ENCODE data around the gene ANKRD45.
A peak's percentile ranks its signal among the peaks of the same experiment; 100 is the strongest.
"Not testable (repeated sequence)": the region's sequence is repeated elsewhere in the genome, so short reads cannot be mapped to it uniquely, and the experiment has no call there.

The ANKRD45 gene

DNA sequence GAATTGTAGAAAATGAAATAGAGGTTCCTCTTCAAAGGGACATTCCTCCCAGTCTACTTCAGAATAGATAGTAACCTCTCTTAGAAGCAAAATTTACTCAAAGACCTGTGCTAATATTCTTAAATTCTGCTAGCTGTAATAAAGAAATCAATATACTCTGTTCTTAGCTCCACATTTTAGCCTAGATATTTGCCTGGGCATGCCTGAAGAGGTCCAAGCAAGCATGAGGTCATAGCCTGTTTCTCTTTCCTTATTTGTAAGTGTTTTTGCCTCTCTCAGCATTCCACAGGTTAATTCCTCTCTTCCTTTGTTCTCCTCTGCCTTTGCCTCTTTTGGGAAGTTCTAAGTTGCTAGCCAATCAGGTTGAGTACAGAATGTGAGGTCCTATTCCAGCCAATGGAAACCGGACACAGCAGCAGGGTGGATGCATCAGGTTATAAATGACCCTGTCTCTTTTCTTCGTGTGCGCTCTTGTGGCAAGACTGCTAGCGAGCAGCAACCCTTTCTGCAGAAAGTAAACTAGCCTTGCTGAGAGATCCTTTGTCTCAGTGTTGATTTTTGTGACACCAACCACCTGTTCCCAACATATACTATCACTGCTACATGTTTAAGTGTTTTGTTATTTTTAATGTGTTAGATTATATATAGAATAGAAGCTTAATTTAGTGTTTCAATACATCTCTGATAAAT is 27.1 kb downstream of the ANKRD45 start:
- DNase-seq, result peak; percentile 14

DNA sequence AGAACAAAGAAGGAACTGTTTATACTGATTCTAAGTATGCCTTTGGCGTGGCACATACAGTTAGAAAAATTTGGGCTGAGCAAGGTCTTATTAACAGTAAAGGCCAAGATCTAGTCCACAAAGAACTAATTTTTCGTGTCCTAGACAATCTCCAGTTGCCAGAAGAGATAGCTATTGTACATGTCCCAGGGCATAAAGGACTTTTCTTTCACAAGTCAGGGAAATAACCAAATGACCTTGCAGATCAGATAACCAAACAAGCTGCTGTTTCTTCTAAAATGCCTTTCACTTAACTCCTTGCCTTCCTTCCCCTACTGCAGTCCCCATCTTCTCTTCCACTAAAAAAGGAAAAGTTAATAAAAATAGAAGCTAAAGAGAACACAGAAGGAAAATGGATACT is 30.5 kb downstream of the ANKRD45 start:
- DNase-seq, result no peak

- DNase-seq, result no peak
Observed at GRCh38 chr1:173638043-173639021, 31.3 kb downstream of the ANKRD45 start.

GRCh38 chr1:173637236-173638042 is 32.2 kb downstream of the ANKRD45 start:
- DNase-seq, result not testable (repeated sequence)

GRCh38 chr1:173635116-173635515 is 34.5 kb downstream of the ANKRD45 start, which contains the start of gene TEX50:
TSS of gene TEX50 (plus strand) at chr1:173635338. CDS start at chr1:173635522, 184 bp downstream.
- DNase-seq, result no peak

DNA sequence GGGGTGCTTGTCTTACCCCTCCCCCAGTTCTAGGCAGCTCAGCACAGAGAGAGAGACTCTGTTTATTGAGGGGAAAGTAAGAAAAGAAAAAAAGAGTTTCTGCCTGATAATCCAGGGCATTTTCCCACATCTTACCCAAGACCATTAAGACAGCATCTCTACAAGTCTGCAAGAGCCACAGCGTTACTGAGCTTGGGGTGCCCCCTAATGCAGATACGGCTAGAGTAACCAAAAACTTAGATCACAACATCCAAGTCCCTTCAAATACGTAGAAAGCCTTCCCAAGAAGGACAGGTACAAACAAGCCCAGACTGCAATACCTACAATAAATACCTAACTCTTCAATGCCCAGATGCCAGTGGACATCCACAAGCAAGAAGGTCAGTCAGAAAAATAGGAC is 40.8 kb downstream of the ANKRD45 start:
- DNase-seq, result no peak

- no peak for DNase-seq
Observed at GRCh38 chr1:173627269-173627668, 42.4 kb downstream of the ANKRD45 start.

DNA sequence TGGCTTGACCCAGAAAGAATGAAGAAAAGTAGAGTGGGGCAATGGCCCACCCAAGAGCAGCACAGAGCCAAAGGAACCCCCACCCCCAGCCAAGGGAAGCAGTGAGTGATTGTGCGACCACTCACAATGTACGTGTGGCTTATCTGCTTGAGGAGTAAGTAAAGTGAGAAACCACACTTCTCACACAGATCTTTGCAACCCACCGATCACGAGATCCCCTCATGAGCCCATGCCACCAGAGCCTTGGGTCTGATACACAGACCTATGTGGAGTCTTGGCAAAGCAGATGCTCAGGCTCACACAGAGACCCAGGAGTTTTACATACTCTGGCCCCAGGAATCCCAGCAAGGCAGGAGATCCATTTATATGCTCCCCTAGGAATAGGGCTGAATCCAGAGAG is 52.8 kb downstream of the ANKRD45 start:
- DNase-seq, result no peak

DNA sequence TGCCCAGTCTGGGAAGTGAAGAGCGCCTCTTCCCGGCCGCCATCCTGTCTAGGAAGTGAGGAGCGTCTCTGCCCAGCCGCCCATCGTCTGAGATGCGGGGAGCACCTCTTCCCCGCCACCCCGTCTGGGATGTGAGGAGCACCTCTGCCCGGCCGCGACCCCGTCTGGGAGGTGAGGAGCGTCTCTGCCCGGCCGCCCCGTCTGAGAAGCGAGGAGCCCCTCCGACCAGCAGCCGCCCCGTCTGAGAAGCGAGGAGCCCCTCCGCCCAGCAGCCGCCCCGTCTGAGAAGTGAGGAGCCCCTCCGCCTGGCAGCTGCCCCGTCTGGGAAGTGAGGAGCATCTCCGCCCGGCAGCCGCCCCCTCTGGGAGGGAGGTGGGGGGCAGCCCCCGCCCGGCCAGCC is 56.6 kb downstream of the ANKRD45 start:
- DNase-seq, result not testable (repeated sequence)

- DNase-seq, result no peak
Observed at GRCh38 chr1:173608503-173609216, 61.0 kb downstream of the ANKRD45 start.

GRCh38 chr1:173603056-173603591 is 66.5 kb downstream of the ANKRD45 start, which contains the start of gene SLC9C2:
TSS of gene SLC9C2 (minus strand) at chr1:173603072. CDS start at chr1:173601776, 1,296 bp downstream.
- peak; percentile 5 for DNase-seq

GRCh38 chr1:173601588-173601987 is 68.1 kb downstream of the ANKRD45 start:
- DNase-seq, result no peak

- no peak for DNase-seq
Observed at GRCh38 chr1:173596097-173596825, 73.4 kb downstream of the ANKRD45 start.

GRCh38 chr1:173591138-173591537 is 78.5 kb downstream of the ANKRD45 start:
- not testable (repeated sequence) for DNase-seq

DNA sequence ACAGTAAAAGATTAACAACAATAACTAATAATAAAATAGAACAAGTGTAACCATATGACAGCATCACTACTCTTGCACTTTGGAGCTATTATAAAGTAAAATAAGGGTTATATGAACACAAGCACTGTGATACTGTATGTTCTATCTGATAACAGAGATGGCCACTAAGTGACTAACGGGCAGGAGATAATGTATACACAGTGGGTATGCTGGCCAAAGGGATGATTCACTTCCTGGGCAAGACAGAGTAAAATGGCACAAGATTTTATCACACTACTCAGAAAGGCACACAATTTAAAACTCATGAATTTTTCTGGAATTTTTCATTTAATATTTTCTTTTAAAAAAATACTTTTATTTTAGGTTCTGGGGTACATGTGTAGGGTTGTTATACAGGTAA is 79.1 kb downstream of the ANKRD45 start:
- no peak for DNase-seq

- no peak for DNase-seq
Observed at GRCh38 chr1:173581383-173582079, 88.1 kb downstream of the ANKRD45 start.

DNA sequence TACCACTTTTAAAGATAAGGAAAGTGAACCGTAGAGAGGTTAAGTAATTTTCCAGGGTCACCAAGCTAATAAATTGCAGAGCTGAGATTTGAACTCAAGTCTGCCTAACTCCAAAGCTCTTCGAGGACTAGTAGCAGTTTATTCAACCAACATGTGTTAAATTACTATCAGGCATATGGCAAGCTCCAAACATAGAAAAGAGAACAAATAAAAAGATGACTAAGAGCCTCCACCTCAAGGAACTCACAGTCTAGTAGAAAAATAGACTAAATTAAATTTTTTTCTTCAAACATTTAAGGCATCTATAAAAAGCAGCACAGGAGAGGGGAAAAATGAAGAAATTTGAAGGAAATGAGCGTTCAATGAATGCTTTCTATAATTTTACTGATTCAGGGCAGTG is 89.0 kb downstream of the ANKRD45 start:
- DNase-seq, result no peak

GRCh38 chr1:173580071-173580470 is 89.6 kb downstream of the ANKRD45 start:
- DNase-seq, result no peak

- DNase-seq, result no peak
Observed at GRCh38 chr1:173573596-173573995, 96.1 kb downstream of the ANKRD45 start.

GRCh38 chr1:173572201-173572873 is 97.3 kb downstream of the ANKRD45 start:
- no peak for DNase-seq
